Measurements from ENCODE around the gene ENO1.
"Not testable (repeated sequence)": the region's sequence is repeated elsewhere in the genome, so short reads cannot be mapped to it uniquely, and the experiment has no call there.

GRCh38 chr1:8897505-8897904, 19.0 kb upstream of the ENO1 start:
- TF ChIP-seq, protein P1, sequence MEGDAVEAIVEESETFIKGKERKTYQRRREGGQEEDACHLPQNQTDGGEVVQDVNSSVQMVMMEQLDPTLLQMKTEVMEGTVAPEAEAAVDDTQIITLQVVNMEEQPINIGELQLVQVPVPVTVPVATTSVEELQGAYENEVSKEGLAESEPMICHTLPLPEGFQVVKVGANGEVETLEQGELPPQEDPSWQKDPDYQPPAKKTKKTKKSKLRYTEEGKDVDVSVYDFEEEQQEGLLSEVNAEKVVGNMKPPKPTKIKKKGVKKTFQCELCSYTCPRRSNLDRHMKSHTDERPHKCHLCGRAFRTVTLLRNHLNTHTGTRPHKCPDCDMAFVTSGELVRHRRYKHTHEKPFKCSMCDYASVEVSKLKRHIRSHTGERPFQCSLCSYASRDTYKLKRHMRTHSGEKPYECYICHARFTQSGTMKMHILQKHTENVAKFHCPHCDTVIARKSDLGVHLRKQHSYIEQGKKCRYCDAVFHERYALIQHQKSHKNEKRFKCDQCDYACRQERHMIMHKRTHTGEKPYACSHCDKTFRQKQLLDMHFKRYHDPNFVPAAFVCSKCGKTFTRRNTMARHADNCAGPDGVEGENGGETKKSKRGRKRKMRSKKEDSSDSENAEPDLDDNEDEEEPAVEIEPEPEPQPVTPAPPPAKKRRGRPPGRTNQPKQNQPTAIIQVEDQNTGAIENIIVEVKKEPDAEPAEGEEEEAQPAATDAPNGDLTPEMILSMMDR (conservative IDR thresholded peaks at IDR 0.05), result not testable (repeated sequence)
- not testable (repeated sequence) for TF ChIP-seq ZFX (IDR thresholded peaks at IDR 0.05)
